EL (cell line): ENCODE data around the gene MAX.

Experiments
- DNase-seq: peaks from one replicate; pipeline ENCODE4 v3.0.0-alpha.2; 2016

The MAX gene

GRCh38 chr14:65102441-65103149, at the start of gene MAX:
MAX (minus strand) TSS chr14:65102517; CDS start chr14:65102339, 178 bp downstream.
- peak; percentile 99 for DNase-seq

DNA sequence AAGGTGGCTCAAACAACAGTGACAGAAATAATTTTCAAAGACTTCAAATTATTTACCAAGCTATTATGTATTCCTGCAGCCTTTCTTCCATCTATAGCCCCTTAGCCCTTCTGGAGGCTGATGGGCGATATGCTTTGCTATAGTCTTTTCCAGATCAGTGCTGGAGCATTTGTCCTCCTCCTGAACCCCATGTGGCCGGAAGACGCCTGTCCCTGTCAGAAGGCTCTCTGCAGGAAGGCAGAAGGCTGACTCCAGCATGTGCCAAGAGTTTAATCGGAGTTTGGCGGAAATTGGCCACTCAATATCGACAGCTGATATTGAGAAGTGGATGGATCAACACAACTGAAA, 49.3 kb upstream of the MAX start:
- no peak for DNase-seq

DNA sequence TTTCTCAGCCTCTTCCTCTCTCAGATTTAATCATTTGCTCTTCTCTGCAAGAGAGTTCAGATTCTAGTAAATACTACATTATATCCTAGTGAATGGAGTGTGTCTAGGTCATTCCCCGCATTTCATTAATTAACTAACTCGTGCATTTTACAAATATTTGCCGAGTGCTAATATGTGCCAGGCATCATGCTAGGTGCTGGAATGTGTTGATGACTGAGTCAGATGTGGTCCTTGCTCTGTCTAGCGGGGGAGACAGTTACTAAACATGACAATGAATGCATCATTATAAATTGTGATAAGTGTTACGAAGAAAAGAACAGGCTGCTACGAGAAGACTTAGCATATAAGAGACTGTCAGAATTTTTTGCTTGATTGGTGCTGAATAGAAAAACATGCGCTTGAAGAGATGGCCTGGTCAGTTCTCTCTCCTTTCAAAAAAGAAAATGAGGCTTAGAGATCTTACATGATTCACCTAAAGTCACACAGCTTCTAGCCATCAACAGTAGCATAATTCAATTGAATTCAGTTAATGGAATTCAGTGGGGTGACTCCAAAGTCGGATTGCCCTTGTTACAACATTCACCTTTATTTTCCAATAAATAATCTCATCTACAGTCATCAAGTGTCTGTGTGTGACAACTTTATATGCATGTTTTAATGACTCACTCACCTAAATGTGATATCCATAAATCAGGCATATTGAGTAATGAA, 48.7 kb upstream of the MAX start:
- DNase-seq, result no peak

GRCh38 chr14:65149116-65149515, 46.8 kb upstream of the MAX start:
- DNase-seq, result no peak

DNA sequence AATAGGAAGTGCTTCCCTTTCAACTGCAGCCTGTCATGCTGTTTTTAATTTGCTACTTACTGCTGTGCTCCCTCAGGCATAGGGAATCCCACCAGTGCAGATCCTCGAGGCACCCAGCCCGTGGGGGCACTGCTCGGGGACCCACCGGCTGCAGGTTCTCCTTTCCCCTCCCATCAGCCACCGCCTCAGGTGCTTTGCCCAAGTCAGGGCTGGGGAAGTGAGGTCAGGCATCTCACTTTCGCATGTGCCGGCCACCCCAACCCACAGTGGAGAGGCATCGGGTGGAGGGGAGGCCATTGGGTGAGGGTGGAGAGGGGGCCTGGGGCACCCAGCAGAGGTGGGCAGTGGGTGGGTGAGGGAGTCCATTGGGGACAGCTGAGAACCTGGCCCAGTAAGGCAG, 41.9 kb upstream of the MAX start:
- DNase-seq, result no peak

- DNase-seq, result no peak
Measured at GRCh38 chr14:65142914-65143625, 40.8 kb upstream of the MAX start.

DNA sequence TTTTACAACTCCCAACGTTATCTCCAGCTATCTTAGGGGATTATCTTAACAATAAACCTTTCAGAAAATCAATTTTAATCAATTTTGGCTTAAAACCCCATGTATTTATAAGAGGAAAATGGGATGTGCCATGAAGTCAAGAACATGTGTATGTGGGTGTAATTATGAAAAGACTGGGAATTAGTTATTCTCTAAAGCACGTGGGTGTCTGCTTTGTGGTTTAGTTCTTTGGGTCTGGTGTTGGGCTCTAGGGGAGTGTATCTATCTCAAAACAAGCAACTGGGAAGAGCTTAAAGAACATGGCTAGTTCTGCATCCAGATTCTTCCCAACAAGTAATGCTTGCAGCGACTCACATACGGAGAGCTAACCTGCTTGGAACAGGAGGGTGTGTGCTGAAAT, 40.1 kb upstream of the MAX start:
- DNase-seq, result no peak

DNA sequence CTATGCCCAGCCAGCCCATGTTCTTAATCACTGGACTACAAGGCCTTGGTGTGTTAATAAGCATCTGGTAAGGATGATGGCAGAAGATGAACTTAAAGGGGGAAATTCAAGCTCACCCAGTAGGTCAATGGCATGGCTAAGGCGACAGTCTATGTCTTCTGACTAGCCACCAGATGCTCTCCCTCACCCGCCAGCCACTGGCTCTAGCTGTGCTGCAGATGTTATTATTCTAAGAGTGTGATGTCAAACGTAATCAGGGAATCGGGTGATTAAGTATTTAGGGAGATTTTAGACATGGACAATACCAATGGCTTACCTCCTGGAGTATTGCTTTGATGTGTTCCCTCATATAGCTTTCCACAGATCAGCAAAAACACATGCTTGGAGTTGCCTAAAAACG, 39.2 kb upstream of the MAX start:
- DNase-seq, result no peak

GRCh38 chr14:65137648-65138307, 35.5 kb upstream of the MAX start:
- no peak for DNase-seq

GRCh38 chr14:65134651-65135579, 32.6 kb upstream of the MAX start:
- DNase-seq, result peak; percentile 20

DNA sequence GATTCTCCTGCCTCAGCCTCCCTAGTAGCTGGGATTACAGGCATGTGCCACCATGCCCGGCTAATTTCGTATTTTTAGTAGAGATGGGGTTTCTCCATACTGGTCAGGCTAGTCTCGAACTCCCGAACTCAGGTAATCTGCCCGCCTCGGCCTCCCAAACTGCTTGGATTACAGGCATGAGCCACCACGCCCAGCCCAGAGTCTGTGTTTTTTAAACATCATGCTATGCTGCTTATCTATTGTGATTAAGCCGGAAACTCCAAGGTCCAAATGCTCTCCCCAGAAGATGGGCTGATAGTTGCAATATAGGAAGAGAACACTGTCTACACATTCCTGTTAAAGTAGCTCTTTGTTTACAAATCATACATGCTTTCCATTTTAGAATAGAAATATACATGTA, 30.5 kb upstream of the MAX start:
- no peak for DNase-seq

DNA sequence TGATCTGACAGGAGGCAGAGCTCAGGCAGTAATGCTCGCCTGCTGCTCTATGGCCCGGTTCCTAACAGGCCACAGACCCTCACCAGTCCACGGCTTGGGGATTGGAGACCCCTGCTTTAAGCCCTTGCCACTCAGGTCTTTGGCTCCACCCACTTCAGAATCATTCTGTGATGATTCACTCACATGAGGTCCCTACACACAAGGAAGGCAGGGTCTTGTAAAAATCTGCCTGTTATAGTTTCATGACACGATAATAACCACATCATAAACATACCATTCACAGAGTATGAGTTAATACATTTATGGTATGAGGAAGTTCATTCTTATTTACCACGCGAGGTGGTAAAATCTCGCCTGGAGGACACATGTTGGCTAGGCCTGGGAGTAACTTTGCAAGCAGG, 29.0 kb upstream of the MAX start:
- peak; percentile 91 for DNase-seq

DNA sequence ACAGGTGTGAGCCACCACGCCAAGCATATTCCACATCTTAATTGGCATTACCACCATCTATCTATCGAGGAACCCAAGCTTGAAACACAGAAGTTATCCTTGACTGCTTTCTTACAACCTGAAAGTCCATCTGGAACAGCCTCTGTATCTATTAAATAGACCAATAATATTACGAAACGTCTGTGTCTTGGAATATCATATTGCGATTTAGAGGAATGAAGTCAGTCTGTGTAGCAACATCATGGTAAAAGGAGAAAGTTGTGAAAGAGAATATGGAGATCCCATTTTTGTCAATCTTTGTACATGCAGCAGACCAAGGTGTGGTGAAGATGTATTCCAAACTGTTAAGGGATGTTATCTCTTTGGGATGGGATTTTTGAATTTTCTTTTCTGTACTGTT, 25.8 kb upstream of the MAX start:
- DNase-seq, result no peak

- DNase-seq, result no peak
Measured at GRCh38 chr14:65117769-65118745, 15.7 kb upstream of the MAX start.

DNA sequence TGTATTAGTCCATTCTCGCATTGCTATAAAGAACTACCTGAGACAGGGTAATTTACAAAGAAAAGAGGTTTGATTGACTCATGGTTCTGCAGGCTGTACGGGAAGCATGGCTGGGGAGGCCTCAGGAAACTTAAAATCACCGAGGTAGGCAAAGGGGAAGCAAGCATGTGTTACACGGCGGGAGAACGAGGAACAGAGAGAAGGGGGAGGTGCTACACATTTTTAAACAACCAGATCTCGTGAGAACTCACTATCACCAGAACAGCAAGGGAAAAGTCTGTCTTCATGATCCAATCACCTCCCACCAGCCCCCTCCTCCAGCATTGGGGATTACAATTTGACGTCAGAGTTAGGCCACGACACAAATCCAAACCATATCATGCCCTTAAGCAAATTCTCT, 13.3 kb upstream of the MAX start:
- no peak for DNase-seq

GRCh38 chr14:65110525-65110924, 8.2 kb upstream of the MAX start:
- DNase-seq, result no peak

DNA sequence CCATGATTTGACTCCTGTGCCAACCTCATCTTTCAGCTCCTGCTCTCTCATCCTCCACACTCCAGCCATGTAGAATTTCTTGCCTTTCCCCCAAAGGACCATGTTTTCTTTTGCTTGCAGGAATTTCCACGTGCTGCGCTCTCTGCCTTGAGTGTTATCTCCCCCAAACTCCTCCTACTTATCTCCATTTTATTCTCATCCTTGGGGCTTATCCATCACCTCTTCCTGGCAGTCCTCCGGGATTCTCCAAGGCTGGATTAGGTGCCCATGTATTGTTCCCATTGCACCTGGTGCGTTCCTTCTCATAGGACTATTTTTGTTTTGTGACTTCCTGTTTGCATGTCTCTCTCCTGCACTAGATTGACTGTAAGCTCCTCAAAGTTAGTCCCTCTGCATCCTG, 7.0 kb upstream of the MAX start:
- no peak for DNase-seq

GRCh38 chr14:65107200-65107599, 4.9 kb upstream of the MAX start:
- DNase-seq, result no peak

GRCh38 chr14:65106736-65107135, 4.4 kb upstream of the MAX start:
- DNase-seq, result no peak

GRCh38 chr14:65106316-65106715, 4.0 kb upstream of the MAX start:
- DNase-seq, result no peak

DNA sequence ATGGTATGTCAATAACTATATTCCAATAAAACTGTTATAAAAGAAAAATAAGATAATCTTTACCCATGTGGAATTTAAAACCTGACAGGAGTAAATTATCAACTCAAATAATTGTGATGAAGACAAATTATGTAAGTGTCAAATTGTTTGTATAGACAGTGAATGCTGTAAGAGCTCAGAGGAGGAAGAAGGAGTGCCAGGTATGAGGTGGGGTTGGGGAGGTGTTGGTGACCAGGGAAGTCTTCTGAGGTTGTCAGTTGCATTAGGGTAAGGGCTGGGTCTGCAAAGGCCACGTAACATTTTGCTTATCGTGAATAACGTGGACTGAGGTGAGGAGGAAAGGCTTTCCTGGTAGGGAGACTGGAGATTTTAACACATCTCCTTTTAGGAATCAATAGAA, 2.5 kb upstream of the MAX start:
- DNase-seq, result no peak
